Glomerular visceral epithelial cell (primary cell): Measurements from ENCODE around the gene GAL3ST3.
A peak's percentile ranks its signal among the peaks of the same experiment; 100 is the strongest.
"Not testable (repeated sequence)": the region's sequence is repeated elsewhere in the genome, so short reads cannot be mapped to it uniquely, and the experiment has no call there.

ENCODE experiments used
- DNase-seq: peaks from one replicate; pipeline ENCODE4 v3.0.0-alpha.2; 2016; ENCODE audit errors: extremely low spot score

GAL3ST3 gene

GRCh38 chr11:66012946-66013761, 35.8 kb downstream of the GAL3ST3 start:
- peak; percentile 23 for DNase-seq

- no peak for DNase-seq
Observed at GRCh38 chr11:66012371-66012945, 36.5 kb downstream of the GAL3ST3 start.

GRCh38 chr11:66011785-66012303, 37.1 kb downstream of the GAL3ST3 start, which contains the start of gene CST6:
Gene CST6, plus strand, starts transcription at chr11:66012008. Its CDS starts 37 bp downstream, at chr11:66012045.
- no peak for DNase-seq

GRCh38 chr11:66011239-66011784, 37.6 kb downstream of the GAL3ST3 start:
- peak; percentile 81 for DNase-seq

GRCh38 chr11:66010036-66010435, 38.9 kb downstream of the GAL3ST3 start:
- DNase-seq = not testable (repeated sequence)

GRCh38 chr11:66008468-66009101, 40.4 kb downstream of the GAL3ST3 start:
- DNase-seq = peak; percentile 64

GRCh38 chr11:66008095-66008467, 40.9 kb downstream of the GAL3ST3 start:
- no peak for DNase-seq

- no peak for DNase-seq
Observed at GRCh38 chr11:66007201-66007634, 41.7 kb downstream of the GAL3ST3 start.

- DNase-seq = no peak
Observed at GRCh38 chr11:66006891-66007176, 42.1 kb downstream of the GAL3ST3 start.

GRCh38 chr11:66006134-66006890, 42.6 kb downstream of the GAL3ST3 start:
- no peak for DNase-seq

- no peak for DNase-seq
Observed at GRCh38 chr11:66004186-66004585, 44.8 kb downstream of the GAL3ST3 start.

GRCh38 chr11:66003291-66003690, 45.7 kb downstream of the GAL3ST3 start:
- no peak for DNase-seq

- no peak for DNase-seq
Observed at GRCh38 chr11:66002648-66003225, 46.2 kb downstream of the GAL3ST3 start.

GRCh38 chr11:66001942-66002647, 46.9 kb downstream of the GAL3ST3 start, which contains the start of the genes BANF1 and EIF1AD:
Gene BANF1, plus strand, starts transcription at chr11:66002503. Its CDS starts 748 bp downstream, at chr11:66003251.
Gene EIF1AD, minus strand, starts transcription at chr11:66002157. Its CDS starts 1,768 bp downstream, at chr11:66000389.
- DNase-seq = peak; percentile 96

GRCh38 chr11:65997286-65997685, 51.7 kb downstream of the GAL3ST3 start:
- DNase-seq = no peak

GRCh38 chr11:65992056-65992455, 56.9 kb downstream of the GAL3ST3 start:
- DNase-seq = no peak
